SK-N-SH treated with all-trans-retinoic acid at 6 μM for 48 hours (cell line): ENCODE data around the gene SLC22A23.

ENCODE experiments used
- ARNTL ChIP-seq: fragments of 450-650 bp; formaldehyde crosslinking; IDR thresholded peaks from 2 replicates; pipeline ENCODE4 v1.5.0; 2020; ENCODE audit warnings: low read depth, mild to moderate bottlenecking, moderate library complexity, borderline replicate concordance
- ESRRG ChIP-seq: fragments of 250-450 bp; sonication (Bioruptor Pico); IDR thresholded peaks from 2 replicates; pipeline ENCODE4 v1.6.1; 2021; ENCODE audit warnings: mild to moderate bottlenecking
- RARB ChIP-seq: fragments of 250-450 bp; sonication (Bioruptor Pico); IDR thresholded peaks from 2 replicates; pipeline ENCODE4 v1.8.0; 2021; ENCODE audit warnings: mild to moderate bottlenecking, moderate library complexity
- ZFP3 ChIP-seq: fragments of 250-450 bp; sonication (Bioruptor Pico); IDR thresholded peaks from 2 replicates; pipeline ENCODE4 v1.5.0; 2020; ENCODE audit warnings: mild to moderate bottlenecking, moderate library complexity
- ZFP30 ChIP-seq: fragments of 450-650 bp; formaldehyde crosslinking; IDR thresholded peaks from 2 replicates; pipeline ENCODE4 v1.5.0; 2022; ENCODE audit warnings: mild to moderate bottlenecking, moderate library complexity
- TF ChIP-seq, protein P1 (sequence below): fragments of 250-450 bp; sonication (Bioruptor Pico); IDR thresholded peaks from 2 replicates; pipeline ENCODE4 v1.8.0; 2021; ENCODE audit warnings: low read depth, mild to moderate bottlenecking, moderate library complexity, borderline replicate concordance
- TF ChIP-seq, protein P2 (sequence below): fragments of 250-450 bp; sonication (Bioruptor Pico); IDR thresholded peaks from 2 replicates; pipeline ENCODE4 v1.5.1; 2020; ENCODE audit warnings: low read depth, mild to moderate bottlenecking, moderate library complexity
- TF ChIP-seq, protein P3 (sequence below): fragments of 250-450 bp; sonication (Bioruptor Pico); IDR thresholded peaks from 2 replicates; pipeline ENCODE4 v1.8.0; 2020; ENCODE audit warnings: mild to moderate bottlenecking, moderate library complexity, borderline replicate concordance

DNA sequence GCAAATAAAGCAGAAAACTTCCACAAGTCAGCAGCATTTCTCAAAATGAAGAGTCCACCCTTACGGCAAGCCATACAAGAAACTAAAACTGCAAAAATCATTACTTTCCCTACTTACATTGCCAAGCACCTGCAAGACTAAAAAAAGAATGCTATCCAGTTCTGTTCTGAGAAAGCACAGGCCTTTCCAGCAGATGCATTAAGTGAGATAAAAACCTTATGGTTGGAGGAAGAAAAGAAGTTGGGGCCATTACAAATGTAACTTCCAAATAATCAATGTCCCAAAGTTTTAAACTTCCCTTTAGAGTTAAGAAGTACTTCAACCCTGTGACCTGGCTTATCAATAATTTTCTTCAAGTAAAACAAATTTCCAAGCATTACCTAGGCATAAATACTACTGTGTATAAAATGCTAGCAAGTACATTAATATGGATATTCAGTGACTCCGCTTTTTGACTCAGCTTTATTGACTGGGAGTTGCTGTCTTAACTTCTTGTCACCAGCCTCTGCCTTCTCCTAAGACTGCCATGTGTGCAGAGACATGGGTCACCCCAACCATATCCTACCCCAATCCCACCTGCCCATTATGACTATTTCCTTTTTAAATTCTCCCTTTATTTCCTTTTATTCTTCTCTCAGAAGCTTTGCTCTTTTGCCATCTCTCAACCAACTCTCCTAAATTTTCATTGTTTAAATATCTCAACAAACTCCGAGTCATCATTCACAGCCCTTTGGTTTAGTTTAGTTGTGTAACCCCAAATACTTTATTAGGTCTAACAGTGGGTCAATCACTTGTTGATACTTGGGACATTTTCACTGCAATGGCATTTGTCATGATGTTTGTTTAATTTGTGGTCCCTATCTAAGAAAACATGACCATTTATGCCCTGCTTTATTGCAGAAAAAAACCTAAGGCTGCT, 49.7 kb downstream of the SLC22A23 start:
- TF ChIP-seq, protein P1, sequence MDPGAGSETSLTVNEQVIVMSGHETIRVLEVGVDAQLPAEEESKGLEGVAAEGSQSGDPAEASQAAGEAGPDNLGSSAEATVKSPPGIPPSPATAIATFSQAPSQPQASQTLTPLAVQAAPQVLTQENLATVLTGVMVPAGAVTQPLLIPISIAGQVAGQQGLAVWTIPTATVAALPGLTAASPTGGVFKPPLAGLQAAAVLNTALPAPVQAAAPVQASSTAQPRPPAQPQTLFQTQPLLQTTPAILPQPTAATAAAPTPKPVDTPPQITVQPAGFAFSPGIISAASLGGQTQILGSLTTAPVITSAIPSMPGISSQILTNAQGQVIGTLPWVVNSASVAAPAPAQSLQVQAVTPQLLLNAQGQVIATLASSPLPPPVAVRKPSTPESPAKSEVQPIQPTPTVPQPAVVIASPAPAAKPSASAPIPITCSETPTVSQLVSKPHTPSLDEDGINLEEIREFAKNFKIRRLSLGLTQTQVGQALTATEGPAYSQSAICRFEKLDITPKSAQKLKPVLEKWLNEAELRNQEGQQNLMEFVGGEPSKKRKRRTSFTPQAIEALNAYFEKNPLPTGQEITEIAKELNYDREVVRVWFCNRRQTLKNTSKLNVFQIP (CRISPR knock-in tag), result no peak
- no peak for TF ChIP-seq ZFP3
- no peak for TF ChIP-seq ZFP30 (CRISPR knock-in tag)
- TF ChIP-seq, protein P2, sequence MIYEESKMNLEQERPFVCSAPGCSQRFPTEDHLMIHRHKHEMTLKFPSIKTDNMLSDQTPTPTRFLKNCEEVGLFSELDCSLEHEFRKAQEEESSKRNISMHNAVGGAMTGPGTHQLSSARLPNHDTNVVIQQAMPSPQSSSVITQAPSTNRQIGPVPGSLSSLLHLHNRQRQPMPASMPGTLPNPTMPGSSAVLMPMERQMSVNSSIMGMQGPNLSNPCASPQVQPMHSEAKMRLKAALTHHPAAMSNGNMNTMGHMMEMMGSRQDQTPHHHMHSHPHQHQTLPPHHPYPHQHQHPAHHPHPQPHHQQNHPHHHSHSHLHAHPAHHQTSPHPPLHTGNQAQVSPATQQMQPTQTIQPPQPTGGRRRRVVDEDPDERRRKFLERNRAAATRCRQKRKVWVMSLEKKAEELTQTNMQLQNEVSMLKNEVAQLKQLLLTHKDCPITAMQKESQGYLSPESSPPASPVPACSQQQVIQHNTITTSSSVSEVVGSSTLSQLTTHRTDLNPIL (CRISPR knock-in tag), result no peak
- TF ChIP-seq, protein P3, sequence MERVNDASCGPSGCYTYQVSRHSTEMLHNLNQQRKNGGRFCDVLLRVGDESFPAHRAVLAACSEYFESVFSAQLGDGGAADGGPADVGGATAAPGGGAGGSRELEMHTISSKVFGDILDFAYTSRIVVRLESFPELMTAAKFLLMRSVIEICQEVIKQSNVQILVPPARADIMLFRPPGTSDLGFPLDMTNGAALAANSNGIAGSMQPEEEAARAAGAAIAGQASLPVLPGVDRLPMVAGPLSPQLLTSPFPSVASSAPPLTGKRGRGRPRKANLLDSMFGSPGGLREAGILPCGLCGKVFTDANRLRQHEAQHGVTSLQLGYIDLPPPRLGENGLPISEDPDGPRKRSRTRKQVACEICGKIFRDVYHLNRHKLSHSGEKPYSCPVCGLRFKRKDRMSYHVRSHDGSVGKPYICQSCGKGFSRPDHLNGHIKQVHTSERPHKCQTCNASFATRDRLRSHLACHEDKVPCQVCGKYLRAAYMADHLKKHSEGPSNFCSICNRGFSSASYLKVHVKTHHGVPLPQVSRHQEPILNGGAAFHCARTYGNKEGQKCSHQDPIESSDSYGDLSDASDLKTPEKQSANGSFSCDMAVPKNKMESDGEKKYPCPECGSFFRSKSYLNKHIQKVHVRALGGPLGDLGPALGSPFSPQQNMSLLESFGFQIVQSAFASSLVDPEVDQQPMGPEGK (CRISPR knock-in tag), result no peak
- no peak for TF ChIP-seq ESRRG (CRISPR knock-in tag)
- no peak for TF ChIP-seq ARNTL (CRISPR knock-in tag)
- no peak for TF ChIP-seq RARB
